ENCODE measurements around the gene MYH9.

Gene MYH9

GRCh38 chr22:36433318-36434231 lies 45.8 kb upstream of the MYH9 start:
- Histone ChIP-seq H3K9me2 (replicated peaks; ENCODE audit: insufficient read depth, low read length) (no peaks in the 10 kb centered on the region), H3K27ac (ENCODE audit: low read depth, low read length) (no peak overlapping the region), H2AFZ (ENCODE audit: low read depth, low read length, severe bottlenecking) (no peak overlapping the region), H3K4me3 (ENCODE audit: insufficient read depth, low read length, poor library complexity, severe bottlenecking) (no peak overlapping the region), H4K20me1 (ENCODE audit: low read depth, low read length) (no peaks in the 10 kb centered on the region), H3F3A (ENCODE audit: insufficient read depth) (no peaks in the 10 kb centered on the region), H3K9ac (ENCODE audit: low read length) (no peak overlapping the region), H3K36me3 (ENCODE audit: low read length) (no peaks in the 10 kb centered on the region), H3K9me3 (ENCODE audit: insufficient read depth, low read length) (no peaks in the 10 kb centered on the region), H3K27me3 (ENCODE audit: low read length) (no peaks in the 10 kb centered on the region), H3K79me2 (ENCODE audit: insufficient read depth, low read length) (no peaks in the 10 kb centered on the region), H3K4me2 (ENCODE audit: low read depth, low read length, poor library complexity, severe bottlenecking) (no peak overlapping the region)
- TF ChIP-seq EZH2phosphoT487 (conservative IDR thresholded peaks at IDR 0.05; ENCODE audit: low read length) (no peak), CTCF (IDR thresholded peaks at IDR 0.05; ENCODE audit: insufficient read depth, low read length, poor library complexity, severe bottlenecking) (no peak)

- H3K9ac ChIP-seq (ENCODE audit: low read length): no peak overlapping the region
- H3K4me2 ChIP-seq (ENCODE audit: low read depth, low read length, poor library complexity, severe bottlenecking): no peak overlapping the region
Observed at GRCh38 chr22:36432592-36433317, 45.0 kb upstream of the MYH9 start.

GRCh38 chr22:36431977-36432376 lies 44.2 kb upstream of the MYH9 start:
- Histone ChIP-seq H3K9ac (ENCODE audit: low read length) (no peak overlapping the region), H4K20me1 (ENCODE audit: low read depth, low read length) (no peaks in the 10 kb centered on the region), H3K9me3 (ENCODE audit: insufficient read depth, low read length) (no peaks in the 10 kb centered on the region), H3K4me3 (ENCODE audit: insufficient read depth, low read length, poor library complexity, severe bottlenecking) (no peak overlapping the region), H3K36me3 (ENCODE audit: low read length) (no peaks in the 10 kb centered on the region), H3F3A (ENCODE audit: insufficient read depth) (no peaks in the 10 kb centered on the region), H3K4me2 (ENCODE audit: low read depth, low read length, poor library complexity, severe bottlenecking) (no peak overlapping the region), H3K27me3 (ENCODE audit: low read length) (no peaks in the 10 kb centered on the region), H3K27ac (ENCODE audit: low read depth, low read length) (no peak overlapping the region), H2AFZ (ENCODE audit: low read depth, low read length, severe bottlenecking) (no peak overlapping the region), H3K79me2 (ENCODE audit: insufficient read depth, low read length) (no peaks in the 10 kb centered on the region), H3K9me2 (replicated peaks; ENCODE audit: insufficient read depth, low read length) (no peaks in the 10 kb centered on the region)
- no peak for TF ChIP-seq CTCF (IDR thresholded peaks at IDR 0.05; ENCODE audit: insufficient read depth, low read length, poor library complexity, severe bottlenecking)
- TF ChIP-seq EZH2phosphoT487 (conservative IDR thresholded peaks at IDR 0.05; ENCODE audit: low read length): no peak

More at GRCh38 chr22:36432592-36433317, 45.0 kb upstream of the MYH9 start:
- Histone ChIP-seq H3K9me3 (ENCODE audit: insufficient read depth, low read length) (no peaks in the 10 kb centered on the region), H3K79me2 (ENCODE audit: insufficient read depth, low read length) (no peaks in the 10 kb centered on the region), H3F3A (ENCODE audit: insufficient read depth) (no peaks in the 10 kb centered on the region), H3K27ac (ENCODE audit: low read depth, low read length) (no peak overlapping the region), H3K27me3 (ENCODE audit: low read length) (no peaks in the 10 kb centered on the region), H3K9me2 (replicated peaks; ENCODE audit: insufficient read depth, low read length) (no peaks in the 10 kb centered on the region), H2AFZ (ENCODE audit: low read depth, low read length, severe bottlenecking) (no peak overlapping the region), H3K36me3 (ENCODE audit: low read length) (no peaks in the 10 kb centered on the region), H3K4me3 (ENCODE audit: insufficient read depth, low read length, poor library complexity, severe bottlenecking) (no peak overlapping the region), H4K20me1 (ENCODE audit: low read depth, low read length) (no peaks in the 10 kb centered on the region)
- TF ChIP-seq CTCF (IDR thresholded peaks at IDR 0.05; ENCODE audit: insufficient read depth, low read length, poor library complexity, severe bottlenecking) (no peak), EZH2phosphoT487 (conservative IDR thresholded peaks at IDR 0.05; ENCODE audit: low read length) (no peak)

All from SU-DHL-6 (cell line).